NCI-H187 (cell line): ENCODE results near the gene DCLK2.
"Not testable (repeated sequence)": the region's sequence is repeated elsewhere in the genome, so short reads cannot be mapped to it uniquely, and the experiment has no call there.

Experiments
- DNase-seq, 2 experiments: peaks; one replicate each; lab custom pipeline; 2025; lab: John Stamatoyannopoulos, UW

Gene DCLK2

DNA sequence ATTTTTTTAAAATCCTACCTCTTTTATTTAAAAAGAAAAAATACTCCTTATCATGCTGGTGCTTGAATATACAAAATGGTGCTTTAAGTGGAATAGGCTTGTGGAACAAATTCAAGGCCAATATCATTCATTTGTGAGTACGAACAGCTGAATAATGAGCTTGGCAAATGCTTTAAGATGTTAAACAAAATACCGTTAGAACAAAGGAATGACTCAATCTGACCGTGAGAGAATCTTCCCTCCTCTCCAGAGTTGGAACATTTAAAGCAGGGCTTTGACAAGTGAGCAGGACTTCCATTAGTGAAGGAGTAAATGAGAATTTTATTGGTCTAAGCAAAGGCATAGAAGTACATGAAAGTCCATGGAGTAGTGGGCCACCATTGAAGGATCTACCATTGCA is 74.5 kb downstream of the DCLK2 start:
- no peak for DNase-seq

DNA sequence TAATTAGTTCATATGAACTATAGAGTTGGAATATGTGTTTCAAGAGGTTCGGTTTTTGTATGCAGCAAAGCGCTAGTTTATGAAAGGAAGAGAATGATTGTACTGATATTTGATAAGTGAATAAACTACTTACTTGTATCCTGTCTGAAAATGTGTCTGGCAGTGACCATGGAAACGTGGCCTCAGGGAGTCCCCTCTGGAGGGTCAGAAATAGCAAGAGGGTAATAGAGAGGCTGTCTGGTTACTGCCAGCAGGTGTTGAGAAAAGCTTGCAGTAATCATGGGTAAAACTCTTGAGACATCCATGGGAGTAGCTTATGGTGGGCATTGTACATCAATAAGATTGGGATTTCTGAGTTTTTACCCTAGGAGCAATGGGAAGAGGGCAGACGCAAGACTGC is 77.1 kb downstream of the DCLK2 start:
- DNase-seq, result no peak

DNA sequence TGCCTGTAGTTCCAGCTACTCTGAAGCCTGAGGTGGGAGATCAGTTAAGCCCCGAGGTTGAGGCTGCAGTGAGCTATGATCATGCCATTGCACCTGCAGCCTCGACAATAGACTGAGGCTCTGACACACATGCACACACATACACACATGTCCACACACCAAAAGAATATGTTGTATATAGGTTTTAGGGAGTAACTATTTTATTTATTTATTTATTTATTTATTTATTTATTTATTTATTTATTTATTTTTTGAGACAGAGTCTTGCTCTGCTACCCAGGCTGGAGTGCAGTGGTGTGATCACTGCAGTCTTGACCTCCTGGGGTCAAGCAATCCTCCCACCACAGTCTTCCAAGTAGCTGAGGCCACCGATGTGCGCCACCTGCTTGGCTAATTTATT is 78.3 kb downstream of the DCLK2 start:
- no peak for DNase-seq

DNA sequence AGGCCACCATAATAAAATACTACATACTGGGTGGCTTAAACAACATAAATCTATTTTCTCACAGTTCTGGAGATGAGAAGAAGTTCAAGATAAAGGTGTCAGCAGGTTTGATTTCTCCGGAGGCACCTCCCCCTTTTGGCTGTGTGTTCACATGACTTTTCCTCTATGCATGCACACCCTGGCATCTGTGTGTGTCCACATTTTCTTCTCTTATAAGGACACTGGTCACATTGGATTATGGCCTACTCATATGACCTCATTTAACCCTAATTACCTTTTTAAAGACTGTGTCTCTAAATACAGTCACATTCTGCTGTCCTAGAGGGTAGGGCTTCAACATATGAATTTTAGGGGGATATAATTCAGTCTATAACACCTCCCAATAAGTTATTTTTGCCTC is 79.8 kb downstream of the DCLK2 start:
- no peak for DNase-seq

DNA sequence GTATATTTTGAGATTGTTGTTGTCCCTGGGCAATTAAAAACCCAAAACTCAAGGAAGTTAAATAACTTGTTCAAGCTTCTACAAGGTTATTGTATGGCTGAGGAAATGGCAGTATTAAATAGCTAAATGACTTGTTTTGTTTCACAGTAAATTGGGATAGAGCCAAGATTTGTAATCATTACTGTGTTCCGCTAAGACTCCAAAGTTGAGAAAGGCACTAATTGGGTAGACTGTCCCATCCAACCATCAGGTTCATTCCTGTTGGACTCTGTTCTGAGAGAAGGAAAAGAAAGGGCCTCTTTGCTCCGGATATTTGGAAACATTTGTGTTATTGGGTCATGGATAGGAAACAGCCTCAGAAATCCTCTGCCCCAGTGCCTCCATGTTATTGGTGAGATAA is 82.2 kb downstream of the DCLK2 start:
- no peak for DNase-seq

DNA sequence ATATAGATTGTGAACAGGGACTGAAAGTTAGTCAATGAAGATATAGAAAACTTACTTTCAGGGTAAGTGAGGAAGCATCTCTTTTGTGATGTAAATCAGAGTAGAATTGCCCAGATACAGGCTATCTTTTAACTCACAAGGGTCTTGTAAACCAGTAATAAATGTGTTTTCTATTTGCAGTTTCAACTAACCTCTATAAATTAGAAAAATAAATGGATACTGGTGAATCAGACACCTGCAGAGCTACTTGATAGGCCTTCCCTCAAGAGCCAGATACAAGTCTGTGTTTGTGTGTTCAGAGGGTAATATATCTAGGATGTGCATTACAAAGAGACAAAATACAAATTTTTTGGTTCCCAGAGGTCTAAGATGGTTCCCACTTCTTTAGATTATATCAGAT is 82.9 kb downstream of the DCLK2 start:
- no peak for DNase-seq

DNA sequence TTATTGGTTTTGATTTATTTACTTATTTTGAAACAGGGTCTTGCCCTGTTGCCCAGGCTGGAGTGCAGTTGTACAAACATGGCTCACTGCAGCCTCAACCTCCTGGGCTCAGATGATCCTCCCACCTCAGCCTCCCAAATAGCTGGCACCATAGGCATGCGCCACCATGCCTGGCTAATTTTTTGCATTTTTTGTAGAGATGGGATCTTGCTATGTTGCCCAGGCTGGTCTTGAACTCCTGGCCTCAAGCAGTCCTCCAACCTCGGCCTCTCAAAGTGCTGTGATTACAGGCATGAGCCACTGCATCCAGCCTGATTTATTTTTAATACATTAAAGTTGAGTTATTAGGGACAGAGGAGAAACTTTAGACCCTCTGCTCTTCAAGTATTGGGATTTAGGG is 83.8 kb downstream of the DCLK2 start:
- not testable (repeated sequence) for DNase-seq

DNA sequence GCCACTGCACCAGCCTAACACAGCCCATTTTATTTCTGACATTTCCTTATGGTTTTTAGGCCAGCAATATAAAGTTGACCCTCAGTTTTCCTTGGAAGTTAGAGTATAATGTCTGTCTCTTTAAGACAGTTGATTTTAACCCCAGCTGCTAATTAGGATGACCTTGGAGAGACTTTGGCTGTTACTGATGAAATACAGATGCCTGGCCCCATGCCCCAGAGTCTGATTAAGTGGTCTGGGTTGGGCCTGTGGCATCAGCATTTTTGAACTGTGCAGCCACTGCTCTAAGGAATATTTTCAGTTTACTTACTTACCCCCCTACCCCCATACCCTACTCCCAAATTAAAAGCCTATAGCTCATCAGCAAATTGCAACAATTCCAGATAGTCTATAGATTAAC is 85.8 kb downstream of the DCLK2 start:
- no peak for DNase-seq

DNA sequence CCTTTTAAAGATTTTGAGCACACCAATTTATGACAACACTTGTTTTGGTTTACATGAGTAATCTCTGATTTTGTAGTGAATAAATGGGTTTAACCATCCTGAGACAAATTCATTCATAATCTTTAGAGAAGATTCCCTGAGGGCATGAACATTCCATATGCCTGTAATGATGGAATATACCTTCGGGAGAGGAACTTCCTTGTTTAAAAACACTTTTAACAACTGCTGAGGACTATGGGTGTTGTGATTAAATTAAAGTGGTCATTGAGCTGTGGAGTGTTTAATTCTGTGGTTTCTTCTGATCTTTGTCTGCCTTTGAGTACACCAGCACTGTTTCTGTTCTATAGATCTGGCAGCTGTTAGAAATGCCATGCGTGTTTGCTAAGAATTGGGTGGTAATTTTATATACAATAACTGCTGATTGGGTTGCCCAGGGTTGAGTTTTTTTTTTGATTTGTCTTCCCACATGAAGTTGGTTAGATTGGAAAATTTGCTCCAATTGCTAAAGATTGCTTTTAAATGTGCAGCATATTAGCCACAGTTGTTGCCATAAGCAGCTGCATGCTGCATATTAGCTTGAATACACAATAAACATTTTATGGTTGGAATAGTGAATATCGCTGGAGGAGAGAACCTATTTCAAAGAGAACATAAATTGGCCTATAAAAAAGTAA is 86.8 kb downstream of the DCLK2 start:
- DNase-seq, result peak; percentile 12 to 30

DNA sequence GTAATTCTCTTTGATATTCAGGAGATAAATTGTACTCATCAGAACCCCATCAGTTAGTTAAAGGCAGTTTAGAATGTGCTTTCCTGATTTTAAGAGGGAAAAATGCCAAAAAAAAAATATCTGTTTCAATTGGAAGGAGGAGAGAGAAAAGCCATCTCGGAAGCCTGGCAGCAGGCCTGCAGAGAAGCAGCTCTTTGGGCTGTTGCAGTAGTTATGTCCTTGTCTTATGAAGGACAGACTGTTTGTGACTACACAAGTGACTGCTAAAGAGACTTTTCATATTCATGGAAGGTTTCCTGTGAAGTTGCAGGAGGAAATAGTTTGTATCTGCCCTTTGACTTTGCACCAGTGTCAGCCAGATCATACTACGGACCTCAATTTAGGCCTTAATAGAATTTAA is 88.8 kb downstream of the DCLK2 start:
- DNase-seq, result no peak

DNA sequence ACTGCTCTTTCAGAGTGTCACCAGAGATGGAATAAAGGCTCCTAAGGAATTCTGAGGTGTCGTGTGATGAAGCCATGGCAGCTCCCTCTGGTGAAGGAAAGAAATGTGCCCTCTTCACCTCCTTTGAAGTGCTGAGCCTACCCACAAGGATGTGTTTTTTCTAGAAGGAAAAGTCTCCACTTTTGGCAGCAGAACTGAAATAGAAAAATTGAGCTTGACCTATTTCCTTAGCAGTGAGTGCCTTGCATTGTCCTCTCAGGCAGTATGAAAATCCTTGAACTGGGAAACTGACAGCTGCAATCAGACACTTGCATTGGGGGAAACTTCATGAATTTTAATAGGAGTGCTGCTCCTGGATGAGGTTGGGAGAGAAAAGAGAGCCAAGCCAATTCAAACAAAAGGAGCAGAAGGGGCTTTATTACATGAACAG is 95.2 kb downstream of the DCLK2 start:
- no peak for DNase-seq

DNA sequence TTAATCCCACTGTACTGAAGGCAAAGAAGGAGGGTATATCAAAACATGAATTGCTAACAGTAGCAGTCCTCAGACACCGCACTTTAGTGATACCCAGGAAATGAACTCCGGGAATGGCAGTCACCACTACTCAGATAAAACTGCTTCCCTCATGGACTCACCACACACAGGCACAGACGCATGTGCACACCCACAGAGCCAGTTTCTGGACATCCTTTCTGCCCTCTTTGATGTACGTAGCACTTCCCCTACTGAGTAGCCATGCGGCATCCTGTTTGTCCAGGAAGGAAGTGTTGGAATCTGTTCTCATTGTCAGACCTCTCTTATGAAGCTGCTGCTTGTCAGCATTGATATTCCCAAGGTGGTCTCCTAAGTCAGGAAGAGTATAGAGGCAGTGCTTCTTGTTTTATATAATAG is 95.7 kb downstream of the DCLK2 start:
- DNase-seq, result peak in 1 of 2 experiments; percentile 24

DNA sequence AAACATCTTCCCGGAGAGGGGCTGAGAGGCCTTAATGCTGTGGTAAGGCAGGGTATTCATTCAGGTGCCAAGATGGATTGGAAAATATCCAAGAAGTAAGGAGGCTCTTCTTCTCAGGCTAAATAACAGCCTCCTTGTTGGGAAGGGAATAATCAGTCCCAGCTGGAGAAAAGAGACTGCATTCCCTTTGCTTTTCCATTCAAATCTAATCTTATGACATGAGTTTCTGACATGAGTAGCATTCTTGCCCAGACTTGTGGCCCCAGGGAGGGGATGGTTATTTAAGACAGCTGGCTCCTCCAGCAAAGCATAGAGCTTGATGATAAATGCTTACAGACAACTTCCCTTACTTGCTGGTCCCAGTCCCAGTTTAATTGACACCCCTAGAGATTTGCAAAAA is 98.3 kb downstream of the DCLK2 start:
- DNase-seq, result no peak

DNA sequence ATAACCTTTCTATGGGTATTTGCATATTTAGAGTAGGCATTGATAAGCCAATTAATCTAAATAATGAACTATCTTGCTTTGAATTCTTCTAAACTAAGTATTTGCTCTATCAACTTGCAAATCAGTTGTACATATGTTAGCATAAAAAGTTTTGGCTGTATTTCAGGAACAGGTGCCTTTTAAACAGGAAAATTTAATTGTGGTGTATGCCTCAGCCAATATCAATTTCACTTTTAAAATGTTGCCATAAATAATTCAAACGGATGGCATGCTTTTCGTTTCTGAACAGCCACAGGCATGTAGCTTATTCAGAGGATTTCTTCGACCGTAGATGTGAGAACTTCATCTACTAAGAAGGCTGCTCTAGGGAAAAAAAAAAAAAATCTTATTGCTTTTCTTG is 99.9 kb downstream of the DCLK2 start:
- no peak for DNase-seq

DNA sequence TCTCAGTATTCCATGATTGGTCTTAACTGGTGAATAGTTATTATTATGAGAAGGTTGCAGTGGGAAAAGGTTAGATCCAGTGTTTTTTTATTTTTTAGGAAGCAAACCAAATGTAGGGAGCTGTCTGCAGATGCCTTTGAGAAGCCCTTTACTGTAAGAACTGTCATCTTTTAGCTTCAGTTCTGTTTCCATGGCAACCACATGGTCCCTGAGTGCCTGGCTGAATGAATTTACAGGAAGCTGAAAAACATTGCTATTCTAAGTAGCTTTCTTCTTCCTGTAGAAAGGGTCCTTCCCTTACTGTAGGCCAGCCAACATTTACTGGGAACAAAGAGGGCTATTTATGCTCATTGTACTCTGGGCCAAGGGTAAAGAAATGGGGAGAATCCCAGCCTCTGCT is 103.3 kb downstream of the DCLK2 start:
- DNase-seq, result no peak

DNA sequence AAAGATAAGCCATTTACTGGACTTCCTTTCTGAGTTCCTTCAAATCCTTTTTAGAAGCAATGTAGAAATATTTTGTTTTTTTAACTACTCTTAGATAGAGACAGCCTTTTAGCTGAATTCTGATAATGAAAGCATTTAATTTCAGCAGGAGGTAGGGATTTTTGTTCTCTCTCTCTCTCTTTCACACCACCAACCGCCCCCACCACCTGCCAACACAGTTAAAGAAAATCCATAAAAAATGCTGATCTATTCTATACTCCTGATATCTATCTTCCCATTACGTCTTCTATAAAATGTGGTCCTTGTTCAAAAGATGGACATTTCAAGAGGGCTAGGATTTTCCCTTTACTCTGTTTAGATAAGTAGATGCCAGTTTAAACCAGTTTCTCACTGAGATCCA is 104.5 kb downstream of the DCLK2 start:
- no peak for DNase-seq

DNA sequence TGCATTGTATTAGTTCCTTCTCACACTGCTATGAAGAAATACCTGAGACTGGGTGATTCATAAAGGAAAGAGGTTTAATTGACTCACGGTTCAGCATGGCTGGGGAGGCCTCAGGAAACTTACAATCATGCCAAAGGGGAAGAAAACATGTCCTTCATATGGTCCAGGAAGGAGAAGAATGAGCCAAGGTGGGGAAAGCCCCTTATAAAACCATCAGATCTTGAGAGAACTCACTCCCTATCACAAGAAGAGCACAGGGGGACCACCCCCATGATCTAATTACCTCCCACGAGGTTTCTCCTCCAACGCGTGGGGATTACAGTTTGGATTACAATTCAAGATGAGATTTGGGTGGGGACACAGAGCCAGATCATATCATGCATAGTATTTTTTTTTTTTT is 106.8 kb downstream of the DCLK2 start:
- not testable (repeated sequence) for DNase-seq

DNA sequence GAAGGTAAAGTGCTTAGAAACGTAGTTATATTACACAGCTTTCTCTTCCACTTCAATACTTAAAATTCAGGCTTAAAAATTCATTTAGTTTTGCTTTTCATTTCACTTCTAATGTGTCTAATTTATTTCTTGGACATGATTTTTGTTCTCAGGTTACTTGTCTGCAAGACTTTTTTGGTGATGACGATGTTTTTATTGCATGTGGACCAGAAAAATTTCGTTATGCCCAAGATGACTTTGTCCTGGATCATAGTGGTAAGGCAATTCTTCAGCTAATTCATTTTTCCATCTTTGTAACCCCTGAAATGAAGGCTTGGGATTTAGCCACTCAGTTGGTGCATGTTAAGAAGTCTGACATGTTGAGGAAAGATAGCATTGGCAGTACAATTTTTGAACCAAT is 114.7 kb downstream of the DCLK2 start:
- DNase-seq, result no peak

DNA sequence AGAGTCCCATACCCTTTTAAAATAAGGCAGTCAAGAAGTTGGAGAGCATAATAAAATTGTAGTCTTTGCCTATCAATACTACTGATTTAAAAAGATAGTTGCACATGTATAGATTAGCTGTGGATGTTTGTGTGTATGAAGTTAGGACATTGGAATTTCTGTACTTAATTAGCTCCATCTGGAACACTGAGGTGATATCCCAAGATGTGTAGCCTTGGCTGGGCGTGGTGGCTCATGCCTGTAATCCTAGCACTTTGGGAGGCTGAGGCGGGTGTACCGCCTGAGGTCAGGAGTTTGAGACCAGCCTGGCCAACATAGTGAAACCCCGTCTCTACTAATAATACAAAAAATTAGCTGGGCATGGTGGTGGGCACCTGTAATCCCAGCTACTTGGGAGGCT is 119.0 kb downstream of the DCLK2 start:
- not testable (repeated sequence) for DNase-seq

DNA sequence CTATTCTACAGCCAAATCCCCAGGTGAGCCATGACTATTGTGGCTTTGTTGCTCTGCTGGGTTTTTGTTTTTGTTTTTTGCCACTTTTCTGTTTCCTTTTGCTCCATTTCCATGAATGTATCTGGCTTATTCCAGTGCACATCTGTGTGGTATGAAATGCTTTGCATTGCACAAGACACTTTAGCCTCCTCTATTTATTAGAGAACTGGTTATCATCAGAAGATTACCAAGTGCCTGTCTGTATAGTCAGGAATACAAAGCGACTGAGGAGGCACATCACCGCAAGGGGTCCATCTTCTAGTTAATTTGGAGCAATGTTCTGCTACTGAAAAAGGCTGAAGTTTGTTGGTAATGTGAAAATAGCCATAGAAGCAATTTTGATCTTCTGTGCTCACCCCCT is 120.8 kb downstream of the DCLK2 start:
- DNase-seq, result no peak

DNA sequence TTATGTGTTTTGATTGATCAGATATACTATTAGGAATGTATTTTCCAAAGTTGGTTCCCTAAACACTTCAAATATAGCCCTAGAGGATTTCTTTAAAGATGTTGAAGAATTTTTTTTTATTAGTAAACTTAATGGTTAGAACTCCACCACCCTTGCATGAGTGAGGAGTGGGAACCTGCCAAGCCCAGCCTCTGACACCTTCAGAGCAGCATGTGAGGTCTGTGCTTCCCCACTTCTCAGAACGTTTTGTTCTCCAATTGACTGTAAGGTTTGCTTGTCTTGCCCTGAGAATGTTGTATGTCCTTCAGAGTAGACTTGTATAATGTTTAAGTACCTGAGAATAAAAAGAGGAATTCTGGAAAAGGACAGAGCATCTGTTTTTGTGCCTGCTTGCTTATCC is 126.8 kb downstream of the DCLK2 start:
- DNase-seq, result no peak

DNA sequence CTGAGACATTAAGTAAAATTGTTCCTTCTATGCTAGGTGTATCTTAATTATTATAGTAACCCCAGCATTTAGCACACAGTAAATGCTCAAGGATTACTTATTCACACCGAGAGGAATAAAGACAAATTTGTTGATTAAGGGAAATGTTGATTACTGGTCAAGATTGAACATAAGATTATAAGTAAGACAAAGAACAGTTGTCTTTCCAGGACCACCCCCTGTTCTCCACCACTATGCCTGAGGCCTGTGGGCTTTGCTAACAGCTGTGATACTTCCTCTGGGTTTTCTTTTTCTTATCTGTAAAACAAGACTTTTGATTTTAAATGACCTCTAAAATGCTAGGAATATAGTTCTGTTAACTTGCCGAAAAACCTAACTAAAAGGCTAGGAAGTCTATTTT is 128.0 kb downstream of the DCLK2 start:
- DNase-seq, result no peak

DNA sequence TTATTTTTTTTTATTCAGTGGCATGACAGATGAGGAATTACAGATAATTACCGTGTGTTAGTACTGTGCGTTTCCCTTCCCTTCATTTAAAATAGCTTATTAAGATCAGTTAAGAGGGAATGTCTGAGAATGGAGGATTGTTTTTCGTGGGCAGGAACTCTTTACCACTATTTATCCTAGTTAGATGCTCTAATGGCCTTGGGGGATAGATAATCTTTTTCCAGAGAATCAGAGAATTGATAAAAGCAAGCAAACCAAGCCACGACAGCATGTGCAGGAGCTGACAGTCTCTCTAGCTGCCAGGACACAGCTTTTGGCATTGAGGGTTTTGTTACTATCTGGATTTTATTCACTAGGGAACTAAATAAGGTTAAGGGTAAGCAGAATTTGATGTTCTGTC is 128.7 kb downstream of the DCLK2 start:
- DNase-seq, result no peak

DNA sequence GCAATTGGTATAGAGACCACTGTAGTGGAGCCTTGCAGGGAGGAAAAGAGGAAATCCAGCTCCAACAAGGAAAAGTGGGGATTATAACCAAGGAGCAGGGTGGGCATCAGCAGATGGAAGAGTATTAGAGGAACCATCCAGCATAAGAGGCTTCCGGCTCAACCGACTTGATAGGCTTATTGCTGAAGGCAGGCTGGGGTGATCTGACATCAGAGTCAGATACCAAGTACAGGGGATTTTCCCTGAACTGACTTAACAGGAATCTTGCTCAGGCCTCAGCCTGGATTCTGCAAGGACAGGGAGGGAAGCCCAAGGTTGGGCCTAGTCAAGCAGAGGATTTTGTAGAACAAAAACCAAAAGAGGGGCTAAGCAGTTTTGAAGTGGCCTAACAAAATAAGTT is 129.6 kb downstream of the DCLK2 start:
- no peak for DNase-seq
